Activated T-cell treated with anti-CD3 and anti-CD28 coated beads for 48 hours (primary cell): Measurements from ENCODE around the gene FCER2.
A peak's percentile ranks its signal among the peaks of the same experiment; 100 is the strongest.

Experiments
- DNase-seq: peaks from one replicate; pipeline ENCODE4 v3.0.0-alpha.2; 2020; ENCODE audit warnings: low read depth

FCER2 gene

DNA sequence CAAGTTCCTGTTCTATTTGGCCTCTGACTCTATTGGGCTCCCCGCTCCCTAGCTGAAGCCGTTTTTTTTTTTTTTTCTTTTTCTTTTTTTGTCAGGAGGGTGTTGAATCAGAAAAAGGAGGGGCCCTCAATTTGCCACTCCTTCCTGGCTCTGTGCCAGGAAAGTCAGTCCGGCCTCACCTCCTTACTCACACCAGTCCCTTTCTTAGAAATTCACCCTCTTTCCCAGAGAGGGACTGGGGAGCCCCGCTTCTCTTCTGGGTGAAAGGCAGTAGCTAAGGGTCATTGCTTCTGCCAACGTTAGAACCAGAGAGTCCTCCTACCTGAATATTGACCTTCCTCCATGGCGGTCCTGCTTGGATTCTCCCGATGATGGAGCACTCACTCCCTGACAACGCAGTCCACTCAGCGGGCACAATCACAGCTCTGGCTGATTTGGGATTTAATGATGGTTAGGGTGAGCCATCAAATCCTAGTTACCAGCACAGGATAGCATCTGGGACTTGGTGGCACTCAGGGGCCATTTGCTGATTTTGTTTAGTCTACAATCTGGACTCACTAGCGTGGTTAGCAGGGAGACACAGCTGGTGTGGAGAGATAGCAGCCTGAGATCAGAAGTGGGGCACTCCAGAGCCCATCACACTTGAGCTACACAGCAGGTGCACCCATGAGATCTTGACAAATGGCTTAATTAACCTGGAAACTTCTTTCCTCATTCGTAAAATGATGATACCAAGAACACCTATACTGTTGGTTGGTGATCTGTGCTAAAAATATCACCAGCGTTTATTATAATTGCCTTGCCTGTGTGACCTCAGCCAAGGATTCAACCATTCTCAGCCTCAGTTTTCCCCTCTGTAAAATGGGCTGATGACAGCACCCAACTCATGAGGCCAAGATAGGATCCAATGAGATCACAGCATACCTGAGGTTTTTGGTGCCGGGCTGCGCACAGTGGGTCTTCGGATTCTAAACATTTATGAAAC, 2.2 kb downstream of the FCER2 start:
- DNase-seq = peak; percentile 59

DNA sequence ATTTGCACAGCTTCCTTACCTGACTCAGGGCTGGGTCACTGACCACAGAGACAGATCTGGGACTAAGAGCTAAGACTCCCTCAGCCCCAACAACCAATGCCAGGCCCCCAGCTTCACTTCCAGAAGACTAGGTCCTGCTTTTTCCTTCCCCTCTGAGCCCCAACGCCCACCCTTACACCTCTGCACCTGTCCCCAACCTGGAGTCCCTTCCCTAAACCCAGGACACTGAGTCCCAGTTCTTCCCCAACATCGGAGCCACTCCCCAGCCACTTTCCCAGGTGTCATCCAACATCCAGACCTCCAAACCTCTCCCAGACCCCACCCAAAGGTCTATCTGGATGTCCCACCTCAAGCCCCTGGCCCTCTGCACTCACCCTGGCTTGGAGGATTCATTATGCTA, 2.9 kb downstream of the FCER2 start:
- no peak for DNase-seq

DNA sequence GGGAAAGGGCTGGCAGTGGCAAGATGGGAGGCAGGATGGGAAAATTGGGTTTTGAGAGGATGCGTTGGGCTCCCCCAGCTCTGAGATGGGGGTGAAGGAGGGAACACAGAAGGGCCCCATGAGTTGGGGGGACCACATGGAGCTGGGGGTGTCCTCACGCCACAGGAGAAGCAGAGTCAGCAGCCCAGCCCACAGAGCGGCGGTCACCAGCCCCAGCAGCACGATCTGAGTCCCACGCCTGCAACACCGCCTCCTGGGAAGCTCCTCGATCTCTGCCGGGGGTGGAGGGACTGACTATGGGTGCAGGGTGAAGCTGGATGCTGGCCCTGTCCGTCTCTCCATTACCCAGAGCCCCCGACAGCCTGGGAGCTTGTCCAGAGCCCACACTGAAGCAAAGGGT, 3.3 kb downstream of the FCER2 start:
- no peak for DNase-seq

- DNase-seq = no peak
Measured at GRCh38 chr19:7697721-7698287, 4.1 kb downstream of the FCER2 start.

DNA sequence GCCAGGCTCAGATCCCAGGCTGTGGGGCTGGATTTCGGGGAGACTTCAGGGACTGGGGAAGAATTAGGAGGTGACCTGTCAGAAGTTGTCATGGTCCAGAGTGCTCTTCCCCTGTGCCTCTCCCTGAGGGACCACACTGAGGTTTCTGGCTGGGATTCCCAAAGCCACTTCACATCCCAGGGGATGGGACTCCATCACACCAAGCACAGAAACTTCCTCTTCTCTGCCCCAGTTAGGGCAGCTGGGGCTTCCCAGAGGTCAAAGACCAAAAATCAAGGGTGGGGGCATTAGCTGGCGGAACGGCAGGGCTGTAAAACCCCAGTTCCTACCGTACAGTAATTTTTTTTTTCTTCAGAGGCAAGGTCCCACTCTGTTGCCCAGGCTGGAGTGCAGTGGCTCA, 7.4 kb downstream of the FCER2 start:
- DNase-seq = no peak

GRCh38 chr19:7692417-7693088, 9.4 kb downstream of the FCER2 start:
- no peak for DNase-seq

GRCh38 chr19:7691497-7691896, 10.4 kb downstream of the FCER2 start:
- no peak for DNase-seq

DNA sequence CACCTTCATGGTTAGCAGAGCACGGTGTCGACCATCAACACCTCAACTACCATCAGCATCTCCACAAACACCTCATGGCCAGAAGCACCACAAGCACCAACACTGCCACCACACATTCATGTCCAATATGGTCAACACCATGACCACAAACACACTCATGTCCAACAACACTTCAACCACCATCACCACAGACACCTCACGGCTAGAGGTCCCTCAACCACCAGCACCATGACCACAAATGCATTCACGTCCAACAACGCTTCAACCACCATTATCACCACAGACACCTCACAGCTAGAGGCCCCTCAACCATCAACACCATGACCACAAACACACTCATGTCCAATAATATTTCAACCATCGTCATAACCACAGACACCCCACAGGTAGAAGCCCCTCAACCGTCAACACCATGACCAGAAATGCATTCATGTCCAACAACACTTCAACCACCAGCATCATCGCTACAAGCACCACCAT, 11.1 kb downstream of the FCER2 start:
- no peak for DNase-seq

DNA sequence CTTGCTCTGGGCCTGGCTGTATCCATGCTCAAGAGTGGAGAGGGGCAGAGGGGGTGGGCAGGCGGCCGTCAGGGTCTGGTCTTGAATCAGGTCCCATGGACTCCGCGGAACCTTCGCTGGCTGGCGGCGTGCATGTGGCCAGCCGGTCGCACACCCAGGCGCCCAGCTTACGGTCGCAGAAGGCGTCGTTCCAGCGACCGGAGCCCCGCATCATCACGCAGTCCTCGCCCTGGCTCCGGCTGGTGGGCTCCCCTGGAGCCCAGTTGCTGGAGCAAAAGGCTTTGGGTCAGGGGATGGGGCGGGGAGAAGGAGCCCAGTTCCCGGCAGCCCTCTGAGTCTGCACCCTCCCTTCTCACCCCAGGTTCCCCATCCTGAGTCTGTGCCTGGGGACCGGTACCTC, 12.8 kb downstream of the FCER2 start:
- no peak for DNase-seq

GRCh38 chr19:7687177-7687576, 14.8 kb downstream of the FCER2 start:
- DNase-seq = no peak

- DNase-seq = no peak
Measured at GRCh38 chr19:7685546-7686445, 16.1 kb downstream of the FCER2 start.

DNA sequence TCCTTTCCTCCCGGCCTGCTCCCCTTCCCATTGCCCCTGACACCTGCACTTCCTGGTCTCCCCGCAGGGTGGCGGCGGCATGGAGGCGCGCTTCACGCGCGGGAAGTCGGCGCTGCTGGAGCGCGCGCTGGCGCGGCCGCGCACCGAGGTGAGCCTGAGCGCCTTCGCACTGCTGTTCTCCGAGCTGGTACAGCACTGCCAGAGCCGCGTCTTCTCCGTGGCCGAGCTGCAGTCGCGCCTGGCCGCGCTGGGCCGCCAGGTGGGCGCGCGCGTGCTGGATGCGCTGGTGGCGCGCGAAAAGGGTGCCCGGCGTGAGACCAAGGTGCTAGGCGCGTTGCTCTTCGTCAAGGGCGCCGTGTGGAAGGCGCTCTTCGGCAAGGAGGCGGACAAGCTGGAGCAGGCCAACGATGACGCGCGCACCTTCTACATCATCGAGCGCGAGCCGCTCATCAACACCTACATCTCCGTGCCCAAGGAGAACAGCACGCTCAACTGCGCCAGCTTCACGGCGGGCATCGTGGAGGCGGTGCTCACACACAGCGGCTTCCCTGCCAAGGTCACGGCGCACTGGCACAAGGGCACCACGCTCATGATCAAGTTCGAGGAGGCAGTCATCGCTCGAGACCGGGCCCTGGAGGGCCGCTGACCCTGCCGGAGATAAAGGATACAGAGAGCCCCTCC, 19.6 kb downstream of the FCER2 start:
- no peak for DNase-seq

GRCh38 chr19:7681340-7682174, 20.4 kb downstream of the FCER2 start:
- peak; percentile 78 for DNase-seq

GRCh38 chr19:7680606-7681339, 21.2 kb downstream of the FCER2 start, which contains the start of gene TRAPPC5:
TRAPPC5 (plus strand) TSS chr19:7680833; CDS start chr19:7682254, 1,421 bp downstream.
- DNase-seq = peak; percentile 89

GRCh38 chr19:7679771-7680605, 21.9 kb downstream of the FCER2 start:
- no peak for DNase-seq

DNA sequence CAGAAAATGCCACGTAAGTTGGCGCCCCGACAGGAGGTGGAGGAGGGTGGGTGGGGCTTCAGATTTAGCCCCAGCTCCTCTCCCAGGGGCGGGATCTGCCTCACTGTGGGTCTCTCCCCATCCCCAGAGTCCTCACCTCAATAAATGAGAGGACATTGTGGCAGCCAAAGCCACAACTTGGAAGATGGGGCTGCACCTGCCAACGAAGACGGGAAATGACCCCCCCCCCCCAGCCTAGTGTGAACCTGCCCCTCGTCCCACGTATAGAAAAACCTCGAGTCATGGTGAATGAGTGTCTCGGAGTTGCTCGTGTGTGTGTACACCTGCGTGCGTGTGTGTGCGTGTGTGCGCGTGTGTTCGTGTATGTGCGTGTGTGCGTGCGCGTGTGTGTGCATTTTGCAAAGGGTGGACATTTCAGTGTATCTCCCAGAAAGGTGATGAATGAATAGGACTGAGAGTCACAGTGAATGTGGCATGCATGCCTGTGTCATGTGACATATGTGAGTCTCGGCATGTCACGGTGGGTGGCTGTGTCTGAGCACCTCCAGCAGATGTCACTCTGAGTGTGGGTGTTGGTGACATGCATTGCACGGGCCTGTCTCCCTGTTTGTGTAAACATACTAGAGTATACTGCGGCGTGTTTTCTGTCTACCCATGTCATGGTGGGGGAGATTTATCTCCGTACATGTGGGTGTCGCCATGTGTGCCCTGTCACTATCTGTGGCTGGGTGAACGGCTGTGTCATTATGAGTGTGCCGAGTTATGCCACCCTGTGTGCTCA, 22.8 kb downstream of the FCER2 start:
- DNase-seq = no peak

DNA sequence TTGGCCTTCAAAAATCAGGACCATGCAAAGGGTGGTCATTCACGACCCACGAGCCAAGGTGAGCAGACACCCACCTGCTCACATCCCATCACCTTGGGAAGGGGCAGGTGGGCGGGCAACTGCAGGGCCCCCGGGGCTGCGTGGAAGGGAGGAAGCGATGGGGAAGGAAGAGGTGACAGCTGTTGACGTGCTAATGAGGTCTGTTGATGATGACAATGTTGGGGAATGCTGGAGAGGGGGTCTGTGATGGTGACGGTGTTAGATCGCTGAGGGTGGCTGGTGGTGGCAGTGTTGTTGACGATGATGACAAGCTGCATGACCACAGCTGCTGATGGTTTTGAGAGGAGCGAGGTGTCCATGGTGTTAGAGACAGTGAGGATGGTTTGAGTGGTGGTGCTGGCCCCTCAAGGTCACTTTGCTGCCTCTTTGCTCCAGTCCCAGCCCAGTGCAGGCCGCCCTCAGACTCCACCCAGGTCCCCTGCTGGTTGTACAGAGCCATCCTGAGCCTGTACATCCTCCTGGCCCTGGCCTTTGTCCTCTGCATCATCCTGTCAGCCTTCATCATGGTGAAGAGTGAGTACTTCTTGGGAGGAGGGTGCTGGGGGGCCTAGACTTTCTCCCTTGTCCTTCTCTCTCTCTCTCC, 24.1 kb downstream of the FCER2 start:
- no peak for DNase-seq
